Fibroblast of mammary gland (primary cell): Measurements from ENCODE around the gene KLHL30.

Source experiments
- DNase-seq: peaks from one replicate; pipeline ENCODE4 v3.0.0-alpha.2; 2010; ENCODE audit warnings: low read depth
- H3K4me3 ChIP-seq: 2 replicates; pipeline ENCODE4 v1.5.1; 2011; ENCODE audit warnings: low read depth, mild to moderate bottlenecking, low read length, moderate library complexity; ENCODE audit not compliant: control insufficient read depth
- TF ChIP-seq, protein P1 (sequence below): conservative IDR thresholded peaks from 2 replicates; pipeline ENCODE4 v1.5.1; 2011; ENCODE audit warnings: low read depth, low read length, inconsistent platforms; ENCODE audit not compliant: control insufficient read depth, insufficient read depth

KLHL30 gene

DNA sequence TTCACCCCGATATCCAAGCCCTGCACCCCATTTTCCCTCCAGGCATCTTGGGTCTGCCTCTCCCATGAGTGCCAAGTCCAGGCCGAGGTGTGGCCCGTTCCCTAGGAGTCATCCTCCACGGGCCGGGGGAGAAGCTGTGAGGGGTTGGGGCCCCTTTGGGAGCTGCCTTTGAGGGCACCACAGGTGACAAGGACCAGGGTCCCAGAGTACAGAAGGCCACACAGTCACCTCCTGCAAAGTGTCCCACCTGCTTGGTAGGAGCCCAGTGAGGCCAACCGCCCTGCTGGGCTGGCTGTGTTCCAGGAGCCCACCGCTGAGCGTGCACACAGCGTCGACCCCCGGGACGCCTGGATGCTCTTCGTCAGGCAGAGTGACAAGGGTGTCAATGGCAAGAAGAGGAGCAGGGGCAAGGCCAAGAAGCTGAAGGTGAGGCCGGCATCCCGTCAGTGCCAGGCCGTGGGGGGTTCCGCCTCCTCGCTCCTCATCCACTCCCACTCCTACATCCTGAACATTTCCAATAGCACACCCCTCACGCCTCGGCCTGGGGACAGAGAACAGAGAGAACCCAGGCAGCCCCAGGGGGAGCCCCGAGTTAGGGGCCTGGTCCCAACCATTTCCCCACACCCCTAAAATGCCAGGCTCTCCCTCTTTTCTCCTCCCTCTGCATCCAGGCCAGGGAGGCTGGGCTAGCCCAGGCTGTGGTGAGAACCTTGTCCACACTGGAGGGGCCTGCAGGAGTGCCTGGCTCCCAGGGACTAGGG is 23.0 kb downstream of the KLHL30 start:
- TF ChIP-seq, protein P1, sequence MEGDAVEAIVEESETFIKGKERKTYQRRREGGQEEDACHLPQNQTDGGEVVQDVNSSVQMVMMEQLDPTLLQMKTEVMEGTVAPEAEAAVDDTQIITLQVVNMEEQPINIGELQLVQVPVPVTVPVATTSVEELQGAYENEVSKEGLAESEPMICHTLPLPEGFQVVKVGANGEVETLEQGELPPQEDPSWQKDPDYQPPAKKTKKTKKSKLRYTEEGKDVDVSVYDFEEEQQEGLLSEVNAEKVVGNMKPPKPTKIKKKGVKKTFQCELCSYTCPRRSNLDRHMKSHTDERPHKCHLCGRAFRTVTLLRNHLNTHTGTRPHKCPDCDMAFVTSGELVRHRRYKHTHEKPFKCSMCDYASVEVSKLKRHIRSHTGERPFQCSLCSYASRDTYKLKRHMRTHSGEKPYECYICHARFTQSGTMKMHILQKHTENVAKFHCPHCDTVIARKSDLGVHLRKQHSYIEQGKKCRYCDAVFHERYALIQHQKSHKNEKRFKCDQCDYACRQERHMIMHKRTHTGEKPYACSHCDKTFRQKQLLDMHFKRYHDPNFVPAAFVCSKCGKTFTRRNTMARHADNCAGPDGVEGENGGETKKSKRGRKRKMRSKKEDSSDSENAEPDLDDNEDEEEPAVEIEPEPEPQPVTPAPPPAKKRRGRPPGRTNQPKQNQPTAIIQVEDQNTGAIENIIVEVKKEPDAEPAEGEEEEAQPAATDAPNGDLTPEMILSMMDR: no peak
- DNase-seq: no peak
- no peak overlapping the region for H3K4me3 ChIP-seq

DNA sequence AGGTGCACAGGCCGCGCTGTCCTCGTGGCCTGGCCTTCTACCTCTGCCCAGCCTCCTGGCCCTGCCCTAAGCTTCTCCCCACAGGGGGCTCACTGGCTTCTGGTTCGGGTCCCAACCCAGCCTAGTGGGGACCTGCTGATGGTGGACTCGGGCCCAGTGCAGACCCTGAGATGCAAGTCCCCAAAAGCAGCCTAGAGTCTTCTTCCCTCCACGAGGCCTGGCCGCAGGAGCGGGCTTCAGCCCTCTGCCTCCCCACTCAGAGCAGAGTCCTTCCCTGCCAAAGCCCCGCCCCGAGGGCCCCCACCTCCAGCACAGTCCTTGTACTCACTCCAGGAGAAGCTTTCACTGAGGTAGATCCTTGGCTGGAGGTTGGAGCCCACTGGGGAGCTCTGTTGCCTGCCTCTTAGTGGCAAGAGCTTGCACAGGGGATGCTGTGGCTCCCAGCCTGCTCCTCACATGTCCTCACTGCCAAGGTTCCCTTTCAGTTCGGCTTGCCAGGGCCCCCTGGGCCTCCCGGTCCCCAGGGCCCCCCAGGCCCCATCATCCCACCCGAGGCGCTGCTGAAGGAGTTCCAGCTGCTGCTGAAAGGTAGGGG is 23.9 kb downstream of the KLHL30 start:
- H3K4me3 ChIP-seq: no peak overlapping the region
- no peak for DNase-seq
- TF ChIP-seq, protein P1: no peak

DNA sequence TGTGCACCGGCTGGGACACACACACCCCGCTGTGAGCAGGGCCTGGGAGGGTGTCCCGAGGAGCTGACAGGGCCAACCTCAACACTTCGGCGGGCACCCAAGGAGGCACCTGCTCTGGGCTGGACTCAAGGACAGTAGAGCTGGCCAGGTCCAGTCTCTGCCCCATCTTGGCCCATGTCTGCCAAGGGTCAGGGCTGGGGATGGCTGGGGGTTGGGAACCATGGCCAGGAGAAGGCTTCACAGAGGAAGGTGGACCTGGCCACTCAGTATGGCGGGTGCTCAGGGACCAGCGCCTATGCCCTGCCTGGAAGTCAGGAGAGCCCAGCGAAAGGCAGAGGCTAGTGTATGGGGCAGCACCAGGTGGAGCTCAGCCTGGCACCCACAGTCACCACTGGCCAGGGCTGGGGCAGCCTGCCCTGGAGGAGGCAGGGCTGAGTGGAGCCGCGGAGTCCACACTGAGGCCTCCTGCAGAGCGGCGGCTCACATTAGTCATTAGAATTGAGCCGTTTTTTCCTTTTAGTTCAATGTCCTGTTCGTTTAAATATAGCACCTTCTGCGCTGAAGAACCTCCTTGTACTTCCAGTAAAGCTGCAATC is 24.5 kb downstream of the KLHL30 start:
- DNase-seq: no peak
- TF ChIP-seq, protein P1: no peak
- H3K4me3 ChIP-seq: no peak overlapping the region

DNA sequence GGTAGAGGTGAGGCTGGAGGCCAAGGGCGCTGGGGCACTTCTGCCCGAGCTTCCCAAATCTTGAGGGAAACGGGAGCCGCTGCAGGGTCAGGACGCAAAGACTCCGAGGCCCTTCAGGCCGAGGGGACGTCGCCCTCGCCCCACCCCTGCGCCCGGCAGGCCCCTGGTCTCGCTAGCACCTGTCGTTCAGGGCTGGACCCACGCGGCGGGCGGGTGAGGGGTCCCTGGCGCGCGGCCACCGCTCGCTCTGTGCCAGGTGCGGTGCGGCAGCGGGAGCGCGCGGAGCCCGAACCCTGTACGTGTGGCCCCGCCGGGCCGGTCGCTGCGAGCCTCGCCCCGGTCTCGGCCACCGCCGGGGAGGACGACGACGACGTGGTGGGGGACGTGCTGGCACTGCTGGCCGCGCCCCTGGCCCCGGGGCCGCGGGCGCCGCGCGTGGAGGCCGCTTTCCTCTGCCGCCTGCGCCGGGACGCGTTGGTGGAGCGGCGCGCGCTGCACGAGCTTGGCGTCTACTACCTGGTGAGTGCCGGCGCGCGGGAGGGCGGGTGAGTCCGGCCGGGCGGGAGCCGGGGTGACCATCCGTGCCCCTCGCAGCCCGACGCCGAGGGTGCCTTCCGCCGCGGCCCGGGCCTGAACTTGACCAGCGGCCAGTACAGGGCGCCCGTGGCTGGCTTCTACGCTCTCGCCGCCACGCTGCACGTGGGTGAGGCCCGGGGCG is 25.2 kb downstream of the KLHL30 start:
- DNase-seq: no peak
- TF ChIP-seq, protein P1: no peak
- no peak overlapping the region for H3K4me3 ChIP-seq

DNA sequence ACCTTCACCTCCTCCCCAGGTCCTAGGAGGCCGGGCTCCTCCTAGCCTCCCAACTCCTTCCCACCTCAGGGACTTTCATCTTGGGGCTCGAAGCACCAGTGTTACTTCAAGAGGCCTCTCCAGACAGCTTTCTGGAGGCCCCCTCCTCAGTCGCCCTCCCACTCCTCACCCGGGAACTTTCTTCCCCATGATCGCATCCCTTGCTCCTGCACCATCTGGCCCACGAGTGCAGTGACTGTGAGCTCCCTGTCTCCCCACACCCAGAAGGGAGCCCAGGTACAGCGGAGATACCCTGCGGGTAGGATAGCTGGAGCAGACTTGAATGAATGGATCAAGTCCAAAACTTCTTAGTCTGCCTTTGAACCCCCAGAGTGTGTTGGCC is 26.4 kb downstream of the KLHL30 start:
- TF ChIP-seq, protein P1: no peak
- DNase-seq: no peak
- H3K4me3 ChIP-seq: no peak overlapping the region

DNA sequence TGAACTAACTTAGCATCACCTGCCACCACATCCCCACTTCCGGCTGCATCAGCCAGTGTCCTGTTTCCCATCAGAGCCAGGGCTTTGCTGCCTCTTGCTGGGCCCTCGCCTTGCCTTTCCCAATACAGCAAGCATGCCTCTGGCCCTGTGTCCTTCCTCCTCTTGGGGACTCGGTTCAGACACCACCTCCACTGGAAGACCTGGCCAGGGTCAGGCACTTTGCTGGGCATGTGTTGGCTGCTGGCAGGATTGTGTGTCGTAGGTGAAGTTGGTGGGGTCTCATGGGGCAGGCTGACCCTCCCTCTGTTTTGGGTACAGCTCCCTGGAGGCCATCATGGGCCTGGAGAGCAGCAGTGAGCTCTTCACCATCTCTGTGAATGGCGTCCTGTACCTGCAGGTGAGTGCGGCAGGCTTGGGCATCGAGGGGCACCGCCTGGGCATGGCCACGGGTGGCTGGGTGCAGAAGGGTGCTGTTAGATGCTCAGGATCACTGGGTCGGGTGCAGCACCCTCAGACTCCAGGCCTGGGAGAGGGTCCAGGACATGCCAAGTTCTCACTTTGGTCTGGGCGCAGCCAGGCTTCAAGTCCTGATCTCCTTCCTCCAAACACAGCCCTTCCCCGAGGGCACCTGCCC is 26.9 kb downstream of the KLHL30 start:
- DNase-seq: no peak
- H3K4me3 ChIP-seq: no peak overlapping the region
- TF ChIP-seq, protein P1: no peak
